ENCODE measurements around the gene DPP7. TPM values are rescaled to one million over a fixed set of nuclear protein-coding genes. Genes with fewer than 3 reads are reported as not detected.

DPP7 gene
- polyA plus RNA-seq, 1 of the 3 experiments (the other 2 are of a cell fraction), result 127 TPM

GRCh38 chr9:137149942-137150616 is 35.5 kb upstream of the DPP7 start (continued):
- TF ChIP-seq RCOR1 (IDR thresholded peaks at IDR 0.05; ENCODE audit: low read length) (no peak), CTCF (IDR thresholded peaks at IDR 0.05) (no peak), ZBTB33 (IDR thresholded peaks at IDR 0.05; ENCODE audit: borderline replicate concordance, low read depth) (no peak), FOXM1 (IDR thresholded peaks at IDR 0.05; ENCODE audit: low read depth) (no peak), NFIC (IDR thresholded peaks at IDR 0.05; ENCODE audit: borderline replicate concordance) (no peak)

- Histone ChIP-seq H2AFZ (ENCODE audit: low read depth) (no peak overlapping the region), H3K79me2 (ENCODE audit: insufficient read depth) (no peaks in the 10 kb centered on the region), H3K27me3 (ENCODE audit: insufficient read depth) (no peaks in the 10 kb centered on the region), H3K9me2 (no peaks in the 10 kb centered on the region), H3K4me3 (ENCODE audit: low read depth in 2 of 2, low read length in 1 of 2) (no peak overlapping the region), H4K20me1 (ENCODE audit: insufficient read depth) (no peaks in the 10 kb centered on the region), H3K9me3 (no peaks in the 10 kb centered on the region), H3K9ac (no peak overlapping the region), H3K27ac (ENCODE audit: low read depth in 2 of 2, low read length in 1 of 2) (no peak overlapping the region), H3K4me2 (no peak overlapping the region), H3K36me3 (replicated peaks in 1 of 2; ENCODE audit: control insufficient read depth in 1 of 2, insufficient read depth in 2 of 2, low read length in 1 of 2) (no peaks in the 10 kb centered on the region), H3K4me1 (ENCODE audit: control insufficient read depth in 1 of 2, insufficient read depth in 2 of 2, low read depth in 1 of 2, low read length in 1 of 2) (no peaks in the 10 kb centered on the region), H3F3A (replicated peaks; ENCODE audit: insufficient read depth) (no peaks in the 10 kb centered on the region)
- TF ChIP-seq EZH2phosphoT487 (IDR thresholded peaks at IDR 0.05; ENCODE audit: borderline replicate concordance, low read depth) (no peak), RFX5 (IDR thresholded peaks at IDR 0.05; ENCODE audit: low read length) (no peak), MEF2A (IDR thresholded peaks at IDR 0.05; ENCODE audit: borderline replicate concordance, low read depth) (no peak)
- 68% methylated on average over 5 of the region's 5 CpGs for WGBS (ENCODE audit: low lambda C conversion rate)
- CTCF ChIA-PET, result interaction anchor here (1.1 to 2.0 kb wide), 3 partner anchors 20 to 27 kb away, joined by 3 to 7 read pairs (median 4); partner anchors contain the start of gene LRRC26
- POLR2A ChIA-PET, result interaction anchor here (1.5 kb wide), 1 partner anchor 10 kb away, joined by 3 read pairs; the partner anchor contains the start of gene GRIN1
- no peak for DNase-seq
Measured at GRCh38 chr9:137149363-137149762, 34.8 kb upstream of the DPP7 start.

- Histone ChIP-seq H3K27me3 (ENCODE audit: insufficient read depth) (no peaks in the 10 kb centered on the region), H3K79me2 (ENCODE audit: insufficient read depth) (no peaks in the 10 kb centered on the region), H3F3A (replicated peaks; ENCODE audit: insufficient read depth) (no peaks in the 10 kb centered on the region), H3K9me3 (no peaks in the 10 kb centered on the region), H3K4me2 (no peak overlapping the region), H3K36me3 (replicated peaks in 1 of 2; ENCODE audit: control insufficient read depth in 1 of 2, insufficient read depth in 2 of 2, low read length in 1 of 2) (no peaks in the 10 kb centered on the region), H4K20me1 (ENCODE audit: insufficient read depth) (no peaks in the 10 kb centered on the region), H3K4me1 (ENCODE audit: control insufficient read depth in 1 of 2, insufficient read depth in 2 of 2, low read depth in 1 of 2, low read length in 1 of 2) (no peaks in the 10 kb centered on the region), H3K27ac (ENCODE audit: low read depth in 2 of 2, low read length in 1 of 2) (no peak overlapping the region), H3K9me2 (no peaks in the 10 kb centered on the region), H2AFZ (ENCODE audit: low read depth) (no peak overlapping the region), H3K9ac (no peak overlapping the region), H3K4me3 (ENCODE audit: low read depth in 2 of 2, low read length in 1 of 2) (no peak overlapping the region)
- ChIA-PET POLR2A (interaction anchor here (1.5 kb wide), 1 partner anchor 9 kb away, joined by 3 read pairs; the partner anchor contains the start of gene GRIN1), CTCF (interaction anchor here (1.1 to 1.3 kb wide), 2 partner anchors 20 to 21 kb away, joined by 3 to 4 read pairs; partner anchors contain the start of gene LRRC26)
- no peak for DNase-seq
- TF ChIP-seq MXI1 (IDR thresholded peaks at IDR 0.05; ENCODE audit: low read depth, low read length), result no peak
- no peak for TF ChIP-seq TCF12 (IDR thresholded peaks at IDR 0.05)
- no peak for TF ChIP-seq CHD2 (IDR thresholded peaks at IDR 0.05; ENCODE audit: low read length, partially characterized antibody)
- TF ChIP-seq FOXM1 (IDR thresholded peaks at IDR 0.05; ENCODE audit: low read depth), result no peak
- no peak for TF ChIP-seq NFIC (IDR thresholded peaks at IDR 0.05; ENCODE audit: borderline replicate concordance)
- no peak for TF ChIP-seq CTCF (IDR thresholded peaks at IDR 0.05)
- no peak for TF ChIP-seq JUND (IDR thresholded peaks at IDR 0.05)
- no peak for TF ChIP-seq MEF2A (IDR thresholded peaks at IDR 0.05; ENCODE audit: borderline replicate concordance, low read depth)
- WGBS (ENCODE audit: low lambda C conversion rate), result 84% methylated on average over 19 of the region's 19 CpGs
Measured at GRCh38 chr9:137148661-137149060, 34.1 kb upstream of the DPP7 start.

Measured in SK-N-SH (cell line).